ENCODE measurements around the gene SLAMF1. TPM values are rescaled to one million over a fixed set of nuclear protein-coding genes. Genes with fewer than 3 reads are reported as not detected.

The SLAMF1 gene
- total RNA-seq, 4 donors from 2014 or later, result 0.42 to 7.1 (median 4.4) TPM; not detected in 1

DNA sequence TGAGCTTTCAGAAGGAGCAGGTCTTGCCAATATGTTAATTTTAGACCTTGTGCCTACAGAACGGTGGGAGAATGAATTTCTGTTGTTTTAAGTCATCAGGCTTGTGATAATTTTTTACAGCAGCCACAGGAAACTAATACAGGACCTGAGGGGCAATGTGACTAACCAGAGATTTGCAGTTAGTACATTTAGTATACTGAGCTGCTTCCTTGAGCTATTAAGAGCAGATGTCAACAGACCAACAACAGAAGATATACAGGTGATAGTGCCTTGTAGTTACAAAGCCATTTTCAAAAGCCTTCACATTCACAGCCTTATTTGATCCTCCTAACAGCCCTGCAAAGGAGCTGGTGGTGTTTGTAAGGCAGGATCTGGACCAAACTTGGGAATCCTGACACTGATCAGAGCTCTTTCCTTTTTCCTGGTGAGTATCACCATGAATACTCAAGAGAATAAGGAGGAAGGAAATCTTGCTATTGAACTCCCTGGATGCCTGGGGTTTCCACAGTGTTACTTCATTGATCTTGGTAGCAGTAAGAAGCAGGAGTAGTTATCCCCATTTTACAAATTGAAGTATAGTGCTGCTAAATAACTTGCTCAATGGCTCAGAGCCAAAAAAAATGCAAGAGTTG, 4.7 kb upstream of the SLAMF1 start:
- DNase-seq (ENCODE audit: low spot score in 2 of 2), result no peak
- intact Hi-C loops (cut with DNase I; ENCODE audit: low total_unique reads), result no loop called here
- 18 to 32% methylated on average over 1 of the region's 1 CpG for WGBS, 2 donors
- TF ChIP-seq POLR2A (IDR thresholded peaks at IDR 0.05), result no peak
- TF ChIP-seq, protein P1, sequence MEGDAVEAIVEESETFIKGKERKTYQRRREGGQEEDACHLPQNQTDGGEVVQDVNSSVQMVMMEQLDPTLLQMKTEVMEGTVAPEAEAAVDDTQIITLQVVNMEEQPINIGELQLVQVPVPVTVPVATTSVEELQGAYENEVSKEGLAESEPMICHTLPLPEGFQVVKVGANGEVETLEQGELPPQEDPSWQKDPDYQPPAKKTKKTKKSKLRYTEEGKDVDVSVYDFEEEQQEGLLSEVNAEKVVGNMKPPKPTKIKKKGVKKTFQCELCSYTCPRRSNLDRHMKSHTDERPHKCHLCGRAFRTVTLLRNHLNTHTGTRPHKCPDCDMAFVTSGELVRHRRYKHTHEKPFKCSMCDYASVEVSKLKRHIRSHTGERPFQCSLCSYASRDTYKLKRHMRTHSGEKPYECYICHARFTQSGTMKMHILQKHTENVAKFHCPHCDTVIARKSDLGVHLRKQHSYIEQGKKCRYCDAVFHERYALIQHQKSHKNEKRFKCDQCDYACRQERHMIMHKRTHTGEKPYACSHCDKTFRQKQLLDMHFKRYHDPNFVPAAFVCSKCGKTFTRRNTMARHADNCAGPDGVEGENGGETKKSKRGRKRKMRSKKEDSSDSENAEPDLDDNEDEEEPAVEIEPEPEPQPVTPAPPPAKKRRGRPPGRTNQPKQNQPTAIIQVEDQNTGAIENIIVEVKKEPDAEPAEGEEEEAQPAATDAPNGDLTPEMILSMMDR (IDR thresholded peaks at IDR 0.05), result no peak
- no peak overlapping the region for H3K4me3 ChIP-seq (ENCODE audit: low read depth, poor library complexity, severe bottlenecking)

DNA sequence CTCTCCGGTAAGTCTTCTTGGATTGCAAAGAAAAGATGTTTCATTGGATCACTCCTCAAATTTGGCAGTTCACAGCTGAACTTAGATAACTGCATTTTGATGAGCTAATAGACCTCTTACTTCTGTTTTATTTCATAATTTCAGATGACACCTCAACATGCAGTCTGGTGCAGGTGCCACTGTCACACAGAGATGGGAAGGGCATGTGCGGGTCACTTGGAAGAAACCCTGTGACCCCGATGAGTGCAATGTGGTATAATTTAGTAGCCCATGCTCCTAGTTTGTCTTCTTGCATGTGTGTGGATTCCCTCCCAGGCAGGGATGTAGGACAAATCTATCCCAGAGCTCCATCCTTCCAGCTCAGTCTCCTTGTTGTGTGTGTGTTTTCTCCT, 481 bp upstream of the SLAMF1 start:
- no peak for TF ChIP-seq POLR2A (IDR thresholded peaks at IDR 0.05)
- TF ChIP-seq, protein P1 (IDR thresholded peaks at IDR 0.05), result no peak
- no peak for DNase-seq (ENCODE audit: low spot score in 2 of 2)
- 74 to 76% methylated on average over 3 of the region's 3 CpGs for WGBS, 2 donors
- intact Hi-C loops (cut with DNase I; ENCODE audit: low total_unique reads), result no loop called here
- H3K4me3 ChIP-seq (ENCODE audit: low read depth, poor library complexity, severe bottlenecking), result no peak overlapping the region

DNA sequence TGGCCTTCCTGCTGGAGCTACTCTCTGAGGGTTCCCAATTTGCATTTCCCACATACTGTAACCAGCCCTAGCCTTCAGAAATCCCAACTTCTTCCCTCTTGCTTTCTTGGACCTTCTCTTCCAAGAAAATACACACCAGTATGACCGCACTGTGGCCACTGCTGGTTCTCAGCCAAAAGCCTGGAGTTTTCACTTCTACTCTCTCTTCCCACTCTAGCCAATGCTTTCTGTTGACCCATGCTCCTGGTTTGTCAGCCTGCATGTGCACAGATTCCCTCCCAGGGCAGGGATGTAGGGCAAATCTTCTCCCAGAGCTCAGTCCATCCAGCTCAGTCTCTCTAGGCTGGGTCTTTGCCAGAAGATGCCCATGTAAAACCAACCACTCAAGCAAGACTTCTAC, 664 bp downstream of the SLAMF1 start:
- WGBS, 2 donors, result 65 to 84% methylated on average over 1 of the region's 1 CpG
- H3K4me3 ChIP-seq (ENCODE audit: low read depth, poor library complexity, severe bottlenecking), result no peak overlapping the region
- TF ChIP-seq, protein P1 (IDR thresholded peaks at IDR 0.05), result no peak
- TF ChIP-seq POLR2A (IDR thresholded peaks at IDR 0.05), result no peak
- intact Hi-C loops (cut with DNase I; ENCODE audit: low total_unique reads), result no loop called here
- no peak for DNase-seq (ENCODE audit: low spot score in 2 of 2)

DNA sequence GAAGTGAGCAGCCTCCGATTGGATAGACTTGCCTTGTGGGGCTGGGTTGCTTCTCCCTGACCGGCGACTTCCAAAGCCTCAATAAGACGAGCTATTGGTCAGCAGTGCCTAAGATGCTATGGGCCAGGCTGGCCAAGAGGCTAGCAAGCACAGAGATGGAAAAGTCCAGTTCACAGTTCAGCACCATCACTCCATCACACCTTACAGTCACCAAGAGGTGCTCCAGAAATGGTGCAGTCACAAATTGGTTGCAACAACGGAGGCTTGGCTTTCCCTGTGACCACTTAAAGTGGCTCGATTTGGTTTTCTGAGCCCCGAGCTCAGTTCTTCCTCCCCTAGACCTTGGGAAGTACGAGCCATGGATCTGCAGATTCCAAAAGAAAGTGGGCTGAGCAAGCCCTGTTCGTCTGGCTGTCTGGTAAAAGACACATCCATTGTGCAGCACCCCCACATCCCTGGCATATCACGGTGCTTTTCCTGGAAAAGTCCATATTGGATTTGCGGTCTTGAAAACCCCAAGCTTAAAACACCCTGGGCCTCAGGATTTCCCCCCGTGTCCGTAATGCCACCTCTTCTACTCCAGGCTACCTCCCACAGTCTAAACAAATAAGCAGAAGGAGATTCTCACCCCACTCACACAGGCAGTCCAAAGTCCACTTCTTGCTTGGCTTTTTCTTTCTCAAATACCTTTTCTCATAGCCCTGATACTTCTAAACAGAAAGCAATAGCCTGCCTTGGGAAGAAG, 1.3 kb downstream of the SLAMF1 start:
- TF ChIP-seq, protein P1 (IDR thresholded peaks at IDR 0.05), result no peak
- TF ChIP-seq POLR2A (IDR thresholded peaks at IDR 0.05), result no peak
- intact Hi-C loops (cut with DNase I; ENCODE audit: low total_unique reads), result no loop called here
- WGBS, 2 donors, result 86 to 89% methylated on average over 13 of the region's 13 CpGs
- H3K4me3 ChIP-seq (ENCODE audit: low read depth, poor library complexity, severe bottlenecking), result no peak overlapping the region
- no peak for DNase-seq (ENCODE audit: low spot score in 2 of 2)

DNA sequence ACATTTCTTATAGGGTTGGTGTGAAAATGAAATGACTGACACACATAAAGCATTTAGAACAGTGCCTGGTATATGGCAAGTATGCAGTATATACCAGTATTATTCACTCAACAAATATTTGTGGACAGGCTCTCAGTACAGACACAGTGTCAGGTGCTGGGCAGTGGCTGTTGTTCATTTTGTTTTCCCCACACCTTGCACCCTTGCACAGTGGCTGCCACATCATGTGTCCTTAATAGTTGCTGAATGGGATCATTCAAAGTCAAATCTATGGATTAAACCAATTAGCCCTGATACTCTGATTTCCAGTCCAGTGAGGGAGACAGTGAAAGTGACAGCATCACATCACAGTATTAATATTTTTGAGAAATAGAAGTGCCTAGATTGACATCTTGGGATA, 2.4 kb downstream of the SLAMF1 start:
- no peak for DNase-seq (ENCODE audit: low spot score in 2 of 2)
- intact Hi-C loops (cut with DNase I; ENCODE audit: low total_unique reads), result no loop called here
- no peak for TF ChIP-seq POLR2A (IDR thresholded peaks at IDR 0.05)
- TF ChIP-seq, protein P1 (IDR thresholded peaks at IDR 0.05), result no peak
- H3K4me3 ChIP-seq (ENCODE audit: low read depth, poor library complexity, severe bottlenecking), result no peak overlapping the region

Measured in lower leg skin (tissue), 4 donors.